NB4 (cell line): ENCODE data around the gene NUAK1.
"Not testable (repeated sequence)": the region's sequence is repeated elsewhere in the genome, so short reads cannot be mapped to it uniquely, and the experiment has no call there.

Experiments
- DNase-seq: peaks from one replicate; pipeline ENCODE4 v3.0.0; 2010; ENCODE audit warnings: low read depth
- H3K4me3 ChIP-seq: one replicate; pipeline ENCODE4 v1.5.1; 2011; ENCODE audit warnings: mild to moderate bottlenecking, low read depth, low read length, moderate library complexity
- CTCF ChIP-seq: IDR thresholded peaks from one replicate; pipeline ENCODE4 v1.5.1; 2012; ENCODE audit warnings: low read depth, low read length
- MYC ChIP-seq: IDR thresholded peaks from 2 replicates; pipeline ENCODE4 v1.6.1; 2011; ENCODE audit warnings: low read depth, low read length
- POLR2A ChIP-seq: IDR thresholded peaks from 2 replicates; pipeline ENCODE4 v1.6.1; 2011; ENCODE audit warnings: mild to moderate bottlenecking; ENCODE audit not compliant: insufficient read length; ENCODE audit errors: extremely low read depth
- TF ChIP-seq, protein P1 (sequence below): IDR thresholded peaks from 2 replicates; pipeline ENCODE4 v1.6.1; 2011; ENCODE audit warnings: low read depth, low read length

NUAK1 gene

GRCh38 chr12:106019144-106019543, 119.6 kb downstream of the NUAK1 start:
- no peak overlapping the region for H3K4me3 ChIP-seq
- no peak for DNase-seq
- no peak for TF ChIP-seq POLR2A
- TF ChIP-seq, protein P1, sequence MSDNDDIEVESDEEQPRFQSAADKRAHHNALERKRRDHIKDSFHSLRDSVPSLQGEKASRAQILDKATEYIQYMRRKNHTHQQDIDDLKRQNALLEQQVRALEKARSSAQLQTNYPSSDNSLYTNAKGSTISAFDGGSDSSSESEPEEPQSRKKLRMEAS: no peak
- TF ChIP-seq CTCF: no peak
- no peak for TF ChIP-seq MYC

- no peak overlapping the region for H3K4me3 ChIP-seq
- no peak for DNase-seq
Measured at GRCh38 chr12:106018286-106018685, 120.5 kb downstream of the NUAK1 start.

GRCh38 chr12:106016601-106017278, 122.0 kb downstream of the NUAK1 start:
- not testable (repeated sequence) for DNase-seq, H3K4me3 ChIP-seq

More at GRCh38 chr12:106018286-106018685, 120.5 kb downstream of the NUAK1 start:
- TF ChIP-seq POLR2A (no peak), MYC (no peak)

GRCh38 chr12:106015646-106016045, 123.1 kb downstream of the NUAK1 start:
- no peak overlapping the region for H3K4me3 ChIP-seq
- no peak for DNase-seq
- TF ChIP-seq CTCF (no peak), MYC (no peak), POLR2A (no peak)
- TF ChIP-seq, protein P1: no peak

DNA sequence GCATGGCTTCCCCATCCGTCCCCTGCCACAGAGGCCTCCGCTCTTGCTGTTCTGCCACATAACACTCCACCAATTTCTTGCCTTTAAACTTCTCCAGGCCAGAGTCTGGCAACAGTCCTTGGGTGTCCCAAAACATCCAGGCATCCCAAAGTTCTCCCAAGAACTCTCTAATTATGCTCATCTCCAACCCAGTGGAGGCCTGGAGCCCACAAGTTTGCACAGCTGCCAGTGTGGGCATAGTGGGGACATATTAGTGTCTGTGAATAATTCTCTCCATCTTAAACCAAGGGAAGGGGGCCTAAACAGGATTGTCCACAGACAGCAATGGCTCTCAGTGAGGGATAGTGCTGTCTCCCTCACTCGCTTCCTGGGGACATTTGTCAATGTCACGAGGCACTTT, 124.8 kb downstream of the NUAK1 start:
- no peak for TF ChIP-seq MYC
- no peak for TF ChIP-seq POLR2A
- TF ChIP-seq, protein P1: no peak
- TF ChIP-seq CTCF: no peak
- H3K4me3 ChIP-seq: no peak overlapping the region
- DNase-seq: no peak
